UCSD-AML1 (cell line): ENCODE measurements around the gene ANKRD11.
A peak's percentile ranks its signal among the peaks of the same experiment; 100 is the strongest.
"Not testable (repeated sequence)": the region's sequence is repeated elsewhere in the genome, so short reads cannot be mapped to it uniquely, and the experiment has no call there.

Experiments used
- DNase-seq: peaks from one replicate; lab custom pipeline; 2025; ENCODE audit not compliant: unreplicated experiment; lab: John Stamatoyannopoulos, UW

The ANKRD11 gene

DNA sequence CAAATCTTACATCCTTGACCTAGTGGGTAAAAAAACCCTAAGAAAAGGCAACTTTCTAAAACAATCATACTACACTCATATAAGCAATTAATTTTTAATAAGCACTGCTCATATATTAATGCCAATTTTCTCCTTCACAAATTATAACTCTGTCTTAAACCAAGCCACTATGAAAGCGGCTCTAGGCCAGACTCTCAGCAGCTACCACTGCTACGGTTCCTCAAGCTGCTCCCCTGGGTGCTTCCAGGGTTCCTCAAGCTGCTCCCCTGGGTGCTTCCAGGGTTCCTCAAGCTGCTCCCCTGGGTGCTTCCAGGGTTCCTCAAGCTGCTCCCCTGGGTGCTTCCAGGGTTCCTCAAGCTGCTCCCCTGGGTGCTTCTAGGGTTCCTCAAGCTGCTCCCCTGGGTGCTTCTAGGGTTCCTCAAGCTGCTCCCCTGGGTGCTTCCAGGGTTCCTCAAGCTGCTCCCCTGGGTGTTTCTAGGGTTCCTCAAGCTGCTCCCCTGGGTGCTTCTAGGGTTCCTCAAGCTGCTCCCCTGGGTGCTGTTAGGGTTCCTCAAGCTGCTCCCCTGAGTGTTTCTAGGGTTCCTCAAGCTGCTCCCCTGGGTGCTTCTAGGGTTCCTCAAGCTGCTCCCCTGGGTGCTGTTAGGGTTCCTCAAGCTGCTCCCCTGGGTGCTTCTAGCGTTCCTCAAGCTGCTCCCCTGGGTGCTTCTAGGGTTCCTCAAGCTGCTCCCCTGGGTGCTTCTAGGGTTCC, 35.8 kb downstream of the ANKRD11 start:
- not testable (repeated sequence) for DNase-seq

DNA sequence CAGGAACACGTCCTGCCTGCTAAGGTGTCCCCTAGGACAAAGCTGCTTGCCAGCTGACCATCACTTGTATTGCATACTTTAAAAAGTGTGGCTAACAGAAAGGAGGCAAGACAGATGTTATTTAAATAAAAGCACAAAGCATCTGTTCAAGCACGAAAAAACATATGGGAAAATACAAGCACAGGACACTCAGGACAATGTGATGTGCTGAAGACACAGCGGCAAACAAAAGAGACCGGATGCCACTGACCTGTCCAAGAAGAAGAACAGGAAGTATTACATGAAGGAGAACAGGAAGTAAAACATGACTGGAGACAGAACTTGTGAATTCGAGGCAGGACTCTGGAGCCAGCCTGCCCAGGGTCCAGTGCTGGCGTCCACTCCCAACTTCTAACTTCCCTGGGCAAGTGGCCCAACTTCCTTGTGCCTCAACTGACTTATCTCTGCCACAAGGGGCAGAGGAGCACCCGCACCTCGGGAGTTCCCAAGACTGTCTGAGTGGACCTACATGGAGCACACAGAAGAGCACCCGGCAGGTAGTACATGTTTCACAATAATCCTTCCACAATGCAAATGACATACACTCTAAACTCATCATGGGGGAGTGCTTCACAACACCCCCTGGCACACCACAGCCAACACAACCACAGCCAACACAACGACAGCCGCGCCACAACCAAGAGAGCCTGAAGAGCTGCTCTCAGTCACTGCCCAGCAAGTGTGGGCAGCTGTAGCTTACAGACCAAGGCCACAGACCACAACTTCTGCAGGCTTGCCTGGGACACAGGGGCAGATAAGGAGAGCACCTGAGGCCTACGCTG, 36.6 kb downstream of the ANKRD11 start:
- no peak for DNase-seq

DNA sequence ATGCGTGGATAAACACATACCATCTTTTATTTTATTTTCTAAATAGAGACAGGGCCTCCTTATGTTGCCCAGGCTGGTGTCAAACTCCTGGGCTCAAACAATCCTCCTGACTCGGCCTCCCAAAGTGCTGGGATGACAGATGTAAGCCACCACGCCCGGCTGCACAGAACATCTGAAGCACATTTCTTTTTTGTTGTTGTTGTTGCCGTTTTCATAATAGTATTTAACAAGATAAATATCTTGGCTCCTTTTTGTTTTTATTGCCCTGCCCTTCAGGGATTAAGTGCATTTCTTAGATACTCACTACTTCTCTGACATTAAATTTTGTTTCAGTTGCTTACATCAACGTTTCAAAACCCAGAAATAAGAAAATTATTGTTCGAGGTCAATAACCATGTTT, 37.4 kb downstream of the ANKRD11 start:
- no peak for DNase-seq

DNA sequence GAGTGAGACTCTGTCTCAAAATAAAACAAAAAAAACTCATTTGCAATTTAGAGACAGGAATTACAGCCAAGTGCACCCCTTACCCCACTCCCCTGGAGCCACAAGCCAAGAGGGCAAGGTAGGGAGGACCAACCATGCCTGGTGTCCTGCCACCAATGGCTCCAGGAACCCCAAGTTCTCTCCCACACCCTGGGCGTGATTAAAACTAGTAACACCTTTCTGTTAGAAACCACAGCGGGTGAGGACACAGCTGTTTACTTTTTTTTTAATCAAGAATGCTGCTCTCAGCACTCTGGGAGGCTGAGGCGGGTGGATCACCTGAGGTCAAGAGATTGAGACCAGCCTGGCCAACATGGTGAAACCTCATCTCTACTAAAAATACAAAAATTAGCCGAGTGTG, 38.1 kb downstream of the ANKRD11 start:
- no peak for DNase-seq

DNA sequence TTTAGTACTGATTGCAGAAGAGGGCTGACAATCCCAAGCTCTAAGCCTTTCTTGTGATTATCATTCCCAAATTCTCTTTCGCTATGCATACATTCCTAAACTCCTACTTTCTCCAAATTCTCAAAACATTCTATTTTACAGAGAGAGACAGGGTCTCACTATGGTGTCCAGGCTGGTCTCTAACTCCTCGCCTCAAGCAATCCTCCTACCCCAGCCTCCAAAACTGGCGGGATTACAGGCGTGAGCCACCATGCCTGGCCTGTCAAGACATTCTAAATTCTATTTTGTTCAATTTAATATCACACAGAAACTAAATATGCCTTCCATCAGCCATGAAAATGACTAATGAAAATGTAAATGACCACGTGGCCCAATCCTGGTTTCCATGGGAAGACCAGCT, 39.8 kb downstream of the ANKRD11 start:
- DNase-seq: no peak

DNA sequence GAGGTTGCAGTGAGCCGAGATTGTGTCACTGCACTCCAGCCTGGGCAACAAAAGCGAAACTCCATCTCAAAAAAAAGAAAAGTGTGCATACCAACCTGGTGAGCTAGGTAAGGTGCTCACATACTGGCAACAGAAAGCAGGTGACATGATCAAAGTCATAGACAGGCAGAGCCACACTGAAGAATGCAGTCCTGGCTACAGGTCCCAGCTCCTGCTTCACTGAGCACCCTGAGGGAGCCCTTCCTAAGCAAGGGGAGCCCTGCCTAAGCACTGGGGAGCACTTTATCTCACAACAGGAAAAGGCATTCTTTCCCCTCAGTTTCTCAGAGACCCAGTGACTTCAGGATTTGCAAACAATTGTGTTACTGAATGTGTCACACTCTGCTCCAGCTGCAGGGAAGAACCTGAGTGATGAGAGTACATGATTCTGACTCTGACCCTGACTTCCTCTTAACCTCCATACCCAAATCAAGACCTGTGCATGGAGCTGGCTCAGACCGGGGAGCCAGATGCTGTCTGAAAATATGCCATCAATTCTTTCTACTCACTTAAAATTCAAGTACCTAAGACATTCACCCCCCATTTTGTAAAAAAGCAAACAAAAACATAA, 40.5 kb downstream of the ANKRD11 start:
- DNase-seq: no peak

DNA sequence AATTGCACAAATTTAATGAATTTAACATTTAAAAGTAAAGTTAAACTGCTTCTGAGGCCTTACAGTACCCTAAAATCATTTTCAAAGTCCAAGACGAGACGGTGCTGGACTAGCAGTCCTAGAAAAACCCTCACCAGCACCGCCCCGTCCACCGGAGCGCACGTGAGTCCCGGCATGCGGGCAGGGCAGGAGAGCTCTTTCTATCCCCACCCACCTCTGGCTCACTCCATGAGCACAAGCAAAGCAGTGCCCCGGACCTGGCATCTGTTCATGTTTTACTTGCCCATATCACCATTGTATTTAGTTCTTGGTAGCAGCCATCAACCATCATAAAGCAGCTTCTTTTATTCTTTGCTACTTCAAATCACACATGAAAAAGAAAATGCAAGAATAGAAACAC, 41.7 kb downstream of the ANKRD11 start:
- DNase-seq: no peak

DNA sequence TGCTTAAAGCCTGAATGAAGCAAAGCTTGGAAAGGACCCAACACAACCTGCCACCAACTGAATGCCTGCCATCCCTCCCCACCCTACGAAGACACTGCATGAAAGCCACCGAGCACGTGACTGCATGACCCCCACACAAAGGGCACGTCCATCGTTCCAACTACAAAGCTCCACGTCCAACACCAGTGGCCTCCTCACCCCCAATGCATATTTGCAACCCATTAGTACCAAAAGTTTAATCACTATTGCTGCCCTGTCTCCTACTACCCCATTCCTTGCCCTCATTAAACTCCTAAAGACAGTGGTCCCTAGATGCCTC, 43.4 kb downstream of the ANKRD11 start:
- no peak for DNase-seq

DNA sequence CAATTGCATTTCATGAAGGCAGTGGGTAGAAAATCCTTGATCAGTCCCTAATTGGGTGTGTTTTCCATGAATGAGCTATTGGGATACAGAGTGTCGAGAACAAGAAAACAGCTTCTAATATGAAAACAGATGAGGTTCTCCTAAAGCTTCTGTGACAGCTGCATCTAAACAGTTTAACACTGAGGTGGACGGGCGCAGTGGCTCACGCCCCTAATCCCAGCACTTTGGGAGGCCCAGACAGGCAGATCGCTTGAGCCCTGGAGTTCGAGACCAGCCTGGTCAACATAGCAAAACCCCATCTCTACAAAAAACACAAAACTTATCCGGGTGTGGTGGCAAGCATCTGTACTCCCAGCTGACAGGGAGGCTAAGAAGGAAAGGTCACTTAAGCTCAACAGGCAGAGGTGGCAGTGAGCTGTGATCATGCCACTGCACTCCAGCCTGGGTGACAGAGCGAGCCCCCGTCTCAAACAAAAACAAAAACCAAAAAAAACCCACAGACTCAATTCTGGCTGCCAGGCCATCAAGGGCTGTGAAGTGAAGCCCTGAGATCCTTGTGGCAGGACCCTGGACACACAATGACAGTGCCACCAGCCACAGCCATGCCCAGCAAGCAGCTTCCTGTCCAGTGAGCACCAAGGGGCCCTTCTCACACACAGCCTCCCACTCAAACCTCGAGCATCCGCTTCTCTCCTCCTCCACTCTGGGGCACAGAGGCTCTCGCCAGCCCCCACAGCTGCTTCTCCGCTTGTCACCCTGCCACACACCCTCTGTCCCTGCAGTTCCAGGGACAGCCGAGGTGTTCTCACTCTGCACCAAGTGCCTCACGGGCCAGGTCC, 44.0 kb downstream of the ANKRD11 start:
- peak; percentile 59 for DNase-seq

DNA sequence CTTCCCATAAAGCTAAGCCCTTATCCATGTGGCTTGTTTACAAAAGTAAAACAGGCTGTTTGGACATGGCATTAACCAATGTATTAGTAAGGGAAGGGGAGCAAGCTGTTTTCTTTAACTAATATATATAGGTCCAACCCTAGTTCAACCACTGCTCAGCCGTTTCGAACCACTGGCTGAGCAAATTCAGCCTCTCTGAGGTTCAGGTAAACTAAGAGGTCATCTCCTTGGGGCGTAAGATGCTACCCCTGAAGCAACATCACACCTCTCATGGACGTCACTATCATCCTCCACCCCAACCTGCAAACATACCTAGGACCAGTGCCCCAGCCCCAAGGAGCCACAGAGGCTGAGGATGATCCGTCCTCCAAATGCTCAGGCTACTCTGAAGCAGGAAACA, 45.2 kb downstream of the ANKRD11 start:
- no peak for DNase-seq

DNA sequence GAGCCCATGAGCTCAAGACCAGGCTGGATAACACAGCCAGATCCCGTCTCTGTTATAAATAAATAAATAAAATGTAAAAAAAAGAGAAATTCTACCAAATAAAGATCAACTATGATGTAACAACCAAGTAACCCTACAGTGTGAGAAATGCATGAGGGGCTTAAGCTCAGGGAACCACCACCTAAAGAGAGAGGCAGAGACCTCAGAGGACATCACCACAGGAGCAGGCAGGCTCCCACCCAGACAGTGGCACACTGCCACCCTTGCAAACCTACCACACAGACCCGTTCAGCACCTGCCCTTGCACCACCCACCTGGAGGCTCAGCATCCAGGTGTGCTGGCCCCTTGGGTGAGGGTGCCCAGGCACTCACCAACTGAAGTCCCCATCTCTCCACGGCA, 45.6 kb downstream of the ANKRD11 start:
- no peak for DNase-seq

DNA sequence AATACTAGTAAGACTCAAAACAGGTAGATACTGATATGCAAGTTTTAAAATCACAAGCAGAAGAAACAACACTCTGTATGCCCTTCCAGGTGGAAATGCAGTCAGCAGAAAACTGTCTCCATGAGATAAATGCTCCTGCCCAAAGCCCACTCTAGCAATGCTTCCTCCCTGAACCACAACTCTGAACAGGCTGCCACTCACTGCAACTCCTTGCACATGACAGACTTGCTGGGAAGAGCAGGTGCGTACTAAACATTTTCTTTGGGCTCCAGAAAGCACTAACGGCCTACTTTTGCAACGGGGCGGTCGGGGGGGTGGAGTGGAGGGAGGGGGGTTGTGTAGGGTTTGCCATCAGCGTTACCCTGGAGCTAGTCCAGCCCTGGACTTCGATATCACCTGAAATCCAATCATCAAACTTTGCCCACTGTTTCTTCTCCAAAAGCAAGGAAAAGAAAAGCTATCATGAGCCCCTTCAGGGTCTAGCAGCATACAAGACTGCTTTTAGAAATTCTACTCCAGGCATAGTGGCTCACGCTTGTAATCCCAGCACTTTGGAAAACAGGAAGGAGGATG, 46.1 kb downstream of the ANKRD11 start:
- peak; percentile 45 for DNase-seq

DNA sequence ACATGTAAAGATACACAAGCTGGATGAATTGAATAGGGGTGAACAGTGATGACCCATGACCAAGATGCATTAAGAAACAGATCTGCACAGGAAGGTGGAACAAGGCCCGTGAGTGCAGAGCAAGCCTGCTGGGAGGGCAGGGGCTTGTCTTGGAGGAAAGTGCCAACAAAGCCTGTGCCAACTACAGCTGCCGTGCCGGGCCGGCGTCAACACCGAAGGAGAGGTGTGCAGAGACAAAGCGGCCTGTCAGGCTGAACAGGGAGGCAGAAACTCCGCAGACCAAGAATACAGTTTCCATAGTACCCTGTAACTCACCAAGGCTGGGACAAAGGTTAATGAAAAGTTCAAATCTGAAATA, 46.7 kb downstream of the ANKRD11 start:
- no peak for DNase-seq

DNA sequence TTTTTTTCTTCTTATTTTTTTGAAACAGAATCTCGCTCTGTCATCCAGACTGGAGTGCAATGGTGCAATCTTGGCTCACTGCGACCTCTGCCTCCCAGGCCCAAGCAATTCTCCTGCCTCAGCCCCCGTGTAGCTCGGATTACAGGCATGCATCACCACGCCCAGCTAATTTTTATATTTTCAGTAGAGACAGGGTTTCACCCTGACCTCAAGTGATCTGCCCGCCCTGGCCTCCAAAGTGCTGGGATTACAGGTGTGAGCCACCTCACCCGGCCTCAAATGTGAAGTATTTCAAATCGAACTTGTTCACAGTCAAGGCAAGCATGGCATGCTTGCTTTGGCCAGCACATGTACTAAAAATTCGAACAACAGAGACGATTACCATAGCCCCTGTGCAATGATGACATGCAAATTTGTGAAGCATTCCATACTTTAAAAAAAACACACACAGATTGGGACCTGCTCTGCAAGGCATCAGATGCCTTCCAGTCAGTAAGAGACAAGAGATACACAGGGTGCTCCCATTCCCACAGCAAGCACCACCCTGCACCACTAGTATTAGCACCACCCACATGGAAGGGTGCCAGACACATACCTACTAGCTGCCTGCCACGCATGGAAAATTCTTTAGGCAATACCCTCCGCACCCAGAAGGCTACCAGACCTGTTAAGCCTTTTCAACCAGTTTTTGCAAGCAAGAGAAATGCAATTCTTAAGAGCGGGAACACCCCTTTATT, 47.2 kb downstream of the ANKRD11 start:
- DNase-seq: no peak

DNA sequence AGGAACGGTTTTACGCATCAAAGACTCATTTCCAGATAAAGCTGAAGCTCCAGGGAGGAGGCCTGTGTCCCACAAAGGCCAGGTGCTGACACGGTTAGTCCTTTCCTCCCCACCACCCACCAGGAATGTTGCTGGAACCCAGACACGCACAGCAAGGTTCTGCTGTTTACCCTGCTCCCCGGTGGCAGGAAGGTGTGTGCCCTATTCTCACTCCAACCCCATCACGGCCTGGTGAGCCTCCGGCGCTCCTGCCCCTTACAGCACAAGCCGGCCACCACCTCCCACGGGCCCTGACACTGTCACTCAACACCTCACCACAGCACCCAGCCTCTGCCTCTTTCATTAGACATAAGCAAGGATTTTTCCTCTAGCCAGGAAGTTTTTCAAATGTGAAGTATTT, 47.8 kb downstream of the ANKRD11 start:
- no peak for DNase-seq

DNA sequence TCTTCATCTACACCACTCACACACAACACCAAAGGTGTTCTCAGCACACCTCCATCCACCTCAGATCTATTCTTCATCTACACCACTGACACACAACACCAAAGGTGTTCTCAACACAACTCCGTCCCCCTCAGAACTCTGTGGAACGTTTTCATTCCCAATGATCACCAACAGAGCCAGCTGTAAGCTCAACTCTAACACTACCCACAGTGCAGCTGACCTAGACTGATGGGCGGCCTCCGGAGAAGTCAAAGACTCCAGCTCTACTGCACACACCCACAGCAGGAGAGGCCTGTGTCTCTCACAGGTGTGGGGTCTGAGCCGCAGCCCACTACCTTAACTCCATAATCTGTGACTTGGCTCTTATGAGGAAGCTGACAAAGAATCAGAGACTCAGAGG, 50.7 kb downstream of the ANKRD11 start:
- no peak for DNase-seq

DNA sequence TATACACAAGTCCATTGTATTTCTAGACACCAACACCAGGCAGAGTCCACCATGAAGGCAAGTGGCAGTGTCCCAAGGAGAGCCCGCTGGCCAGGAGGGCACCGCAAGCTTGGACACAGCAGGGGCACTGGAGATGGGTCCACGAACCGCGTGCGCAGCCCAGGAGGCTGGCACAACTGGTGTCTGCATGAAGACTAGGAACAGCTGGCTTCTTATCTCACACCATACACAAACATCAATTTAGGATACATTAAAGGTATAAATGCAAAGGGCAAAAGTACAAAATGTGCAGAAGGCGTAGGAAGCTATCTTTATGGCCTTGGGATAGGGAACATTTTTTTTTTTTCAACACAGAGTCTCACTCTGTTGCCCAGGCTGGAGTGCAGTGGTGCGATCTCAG, 52.4 kb downstream of the ANKRD11 start:
- no peak for DNase-seq

DNA sequence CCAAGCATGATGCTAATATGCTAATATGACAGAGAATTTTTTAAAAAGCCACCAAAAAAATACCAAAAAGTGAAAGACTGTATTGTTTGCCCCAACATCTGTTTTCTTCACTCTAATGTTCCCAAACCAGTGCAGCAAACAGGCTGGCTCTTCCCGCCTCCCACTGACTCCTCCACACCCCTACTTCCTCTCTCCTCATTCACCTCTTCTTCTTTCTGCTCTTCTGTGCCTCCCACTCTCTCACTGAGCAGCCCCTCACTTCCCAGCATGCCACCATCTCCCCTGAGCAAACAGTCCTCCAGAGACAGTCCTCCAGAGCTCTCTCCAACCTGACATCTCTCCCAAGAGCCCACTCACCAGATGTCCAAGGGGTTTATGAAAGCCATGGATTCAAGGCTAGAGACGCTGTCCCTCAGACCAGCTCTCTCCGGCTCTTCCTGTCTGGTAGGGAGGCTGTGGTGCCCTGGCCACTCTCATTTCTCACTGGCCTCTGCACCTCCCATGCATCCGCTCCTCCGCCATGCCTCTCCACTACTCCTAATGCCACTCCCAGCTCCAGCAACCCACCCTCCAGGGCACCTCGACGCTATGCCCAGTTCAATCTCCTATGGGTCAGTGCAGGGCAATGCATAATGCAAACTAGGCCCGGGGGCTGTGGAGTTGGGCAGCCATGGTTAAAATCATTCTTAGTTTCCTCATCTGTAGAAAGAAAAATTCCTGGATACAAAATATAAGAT, 52.9 kb downstream of the ANKRD11 start:
- DNase-seq: no peak

DNA sequence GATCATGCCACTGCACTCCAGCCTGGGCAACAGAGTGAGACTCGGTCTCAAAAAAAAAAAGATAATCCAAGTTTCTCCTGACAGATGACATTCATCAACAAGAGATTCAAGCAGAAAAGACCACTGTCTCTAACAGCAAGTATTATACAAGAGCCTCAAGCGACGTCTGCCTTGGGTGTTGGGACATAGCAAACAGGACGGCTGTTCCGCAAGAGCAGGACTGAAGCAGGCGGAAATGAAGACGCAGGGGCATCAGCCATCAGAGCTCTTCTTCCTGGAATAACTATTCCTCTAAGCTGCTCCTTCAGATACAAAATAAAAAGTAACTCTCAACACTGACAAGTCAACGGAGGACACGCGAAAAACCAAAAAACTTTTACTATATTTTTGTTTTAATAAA, 54.0 kb downstream of the ANKRD11 start:
- no peak for DNase-seq

DNA sequence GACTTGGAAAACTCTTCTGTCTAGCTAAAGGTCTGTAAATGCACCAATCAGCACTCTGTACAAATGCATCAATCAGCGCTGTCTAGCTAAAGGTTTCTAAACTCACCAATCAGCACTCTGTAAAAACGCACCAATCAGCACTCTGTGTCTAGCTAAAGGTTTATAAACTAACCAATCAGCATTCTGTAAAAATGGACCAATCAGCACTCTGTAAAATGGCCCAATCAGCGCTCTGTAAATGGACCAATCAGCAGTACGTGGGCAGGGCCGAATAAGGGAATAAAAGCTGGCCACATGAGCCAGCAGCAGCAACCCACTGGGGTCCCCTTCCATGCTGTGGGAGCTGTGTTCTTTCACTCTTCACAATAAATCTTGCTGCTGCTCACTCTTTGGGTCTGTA, 55.3 kb downstream of the ANKRD11 start:
- DNase-seq: not testable (repeated sequence)
